Activated B cell treated with CpG ODN at 0.5 μM for 24 hours (primary cell): ENCODE results near the gene PXT1. TPM values are rescaled to one million over a fixed set of nuclear protein-coding genes. Genes with fewer than 3 reads are reported as not detected.
"Not testable (repeated sequence)": the region's sequence is repeated elsewhere in the genome, so short reads cannot be mapped to it uniquely, and the experiment has no call there.

Experiments used
- ATAC-seq: fragments of 200-7000 bp; cut with Tn5 transposase; one replicate; pipeline ENCODE4 v1.10.0; 2021; ENCODE audit warnings: low read depth, mild to moderate bottlenecking, moderate library complexity
- CTCF ChIA-PET: fragments of 350-600 bp; sonication (Branson Sonifier 250); formaldehyde crosslinking; loops from one replicate; lab custom pipeline; 2021; ENCODE audit warnings: antibody characterized with exemption; lab: Charles Lee
- POLR2A ChIA-PET: fragments of 350-600 bp; sonication (Branson Sonifier 250); formaldehyde crosslinking; loops from one replicate; lab custom pipeline; 2021; ENCODE audit warnings: antibody characterized with exemption; lab: Charles Lee
- DNase-seq: peaks from one replicate; pipeline ENCODE4 v3.0.0; 2022
- H3K27ac Mint-ChIP-seq: one replicate; pipeline ENCODE4 v1.8.0; 2020; ENCODE audit warnings: mixed read lengths
- H3K27me3 Mint-ChIP-seq: one replicate; pipeline ENCODE4 v1.8.0; 2021; ENCODE audit warnings: mixed read lengths
- H3K36me3 Mint-ChIP-seq: one replicate; pipeline ENCODE4 v1.8.0; 2021; ENCODE audit warnings: low read depth, mixed read lengths
- H3K4me1 Mint-ChIP-seq: one replicate; pipeline ENCODE4 v1.8.0; 2021; ENCODE audit warnings: mixed read lengths
- H3K4me3 Mint-ChIP-seq: one replicate; pipeline ENCODE4 v1.8.0; 2020; ENCODE audit warnings: mild to moderate bottlenecking, mixed read lengths
- H3K9me3 Mint-ChIP-seq: one replicate; pipeline ENCODE4 v1.8.0; 2020; ENCODE audit warnings: mixed read lengths
- intact Hi-C: fragments of 100-400 bp; cut with micrococcal nuclease; formaldehyde crosslinking; loops from one replicate; pipeline ENCODE4 v1.15.1; 2024
- total RNA-seq: library from RNA; stranded (reverse); gene quantifications from 2 replicates; pipeline ENCODE4 v1.2.3, GENCODE V29; 2022
- TF ChIP-seq, protein P1 (sequence below): fragments of 200-600 bp; IDR thresholded peaks from one replicate; pipeline ENCODE4 v1.8.0; 2022; ENCODE audit warnings: antibody characterized with exemption, mild to moderate bottlenecking

Gene PXT1
- total RNA-seq, 1 donor from 2014 or later, result 0.11 TPM

DNA sequence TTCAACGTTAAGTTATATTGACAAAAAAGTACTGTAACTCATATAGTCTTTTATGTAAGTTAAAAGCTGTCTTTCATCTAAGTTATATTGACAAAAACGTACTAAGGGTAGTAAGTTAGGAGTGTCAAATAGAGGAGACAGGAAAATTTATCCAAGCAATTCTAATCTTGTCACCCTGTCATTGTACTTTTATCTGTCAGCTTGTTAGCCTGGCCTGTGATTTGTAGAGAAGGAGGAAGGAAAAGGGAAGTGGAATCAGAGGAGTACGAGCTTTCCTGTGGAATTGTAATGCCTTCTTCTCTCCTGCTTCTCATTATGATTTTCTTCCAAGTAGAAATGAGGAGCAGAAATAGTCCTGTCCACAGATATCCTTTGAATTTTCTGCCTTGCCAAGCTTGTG is 19.0 kb upstream of the PXT1 start:
- peaks cover 22% of the 10 kb centered on the region for H3K4me1 Mint-ChIP-seq
- H3K27me3 Mint-ChIP-seq, result no peaks in the 10 kb centered on the region
- DNase-seq (no peak), ATAC-seq (no peak)
- ChIA-PET POLR2A (interaction anchor here (0.8 kb wide), 1 partner anchor 147 kb away, joined by 3 read pairs; no protein-coding TSS in a partner anchor), CTCF (interaction anchor here (1.1 kb wide), 1 partner anchor 121 kb away, joined by 3 read pairs; no protein-coding TSS in a partner anchor)
- no peaks in the 10 kb centered on the region for H3K9me3 Mint-ChIP-seq
- intact Hi-C loops, result no loop called here
- no peak overlapping the region for H3K27ac Mint-ChIP-seq
- H3K4me3 Mint-ChIP-seq, result no peak overlapping the region
- TF ChIP-seq, protein P1, sequence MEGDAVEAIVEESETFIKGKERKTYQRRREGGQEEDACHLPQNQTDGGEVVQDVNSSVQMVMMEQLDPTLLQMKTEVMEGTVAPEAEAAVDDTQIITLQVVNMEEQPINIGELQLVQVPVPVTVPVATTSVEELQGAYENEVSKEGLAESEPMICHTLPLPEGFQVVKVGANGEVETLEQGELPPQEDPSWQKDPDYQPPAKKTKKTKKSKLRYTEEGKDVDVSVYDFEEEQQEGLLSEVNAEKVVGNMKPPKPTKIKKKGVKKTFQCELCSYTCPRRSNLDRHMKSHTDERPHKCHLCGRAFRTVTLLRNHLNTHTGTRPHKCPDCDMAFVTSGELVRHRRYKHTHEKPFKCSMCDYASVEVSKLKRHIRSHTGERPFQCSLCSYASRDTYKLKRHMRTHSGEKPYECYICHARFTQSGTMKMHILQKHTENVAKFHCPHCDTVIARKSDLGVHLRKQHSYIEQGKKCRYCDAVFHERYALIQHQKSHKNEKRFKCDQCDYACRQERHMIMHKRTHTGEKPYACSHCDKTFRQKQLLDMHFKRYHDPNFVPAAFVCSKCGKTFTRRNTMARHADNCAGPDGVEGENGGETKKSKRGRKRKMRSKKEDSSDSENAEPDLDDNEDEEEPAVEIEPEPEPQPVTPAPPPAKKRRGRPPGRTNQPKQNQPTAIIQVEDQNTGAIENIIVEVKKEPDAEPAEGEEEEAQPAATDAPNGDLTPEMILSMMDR, result no peak
- peaks cover 22% of the 10 kb centered on the region for H3K36me3 Mint-ChIP-seq

DNA sequence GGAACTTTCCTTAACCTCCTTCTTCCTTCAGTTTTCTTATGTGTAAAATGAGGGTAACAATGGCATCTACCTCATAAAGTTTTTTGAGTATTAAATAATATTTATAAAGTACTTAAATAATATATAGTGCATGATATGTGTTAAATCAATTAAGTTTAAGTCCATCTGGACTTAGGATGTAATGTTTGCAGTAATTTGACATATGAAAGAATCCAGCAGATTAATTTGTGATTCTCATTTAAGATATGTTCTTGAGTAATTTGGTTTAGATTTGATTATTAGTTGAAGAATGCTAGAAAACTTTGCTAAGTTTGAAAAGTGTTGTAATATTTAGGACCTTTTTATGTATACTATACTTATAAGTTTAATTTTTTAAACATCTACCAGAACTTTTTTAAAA is 18.3 kb upstream of the PXT1 start:
- CTCF ChIA-PET, result no interaction called here

DNA sequence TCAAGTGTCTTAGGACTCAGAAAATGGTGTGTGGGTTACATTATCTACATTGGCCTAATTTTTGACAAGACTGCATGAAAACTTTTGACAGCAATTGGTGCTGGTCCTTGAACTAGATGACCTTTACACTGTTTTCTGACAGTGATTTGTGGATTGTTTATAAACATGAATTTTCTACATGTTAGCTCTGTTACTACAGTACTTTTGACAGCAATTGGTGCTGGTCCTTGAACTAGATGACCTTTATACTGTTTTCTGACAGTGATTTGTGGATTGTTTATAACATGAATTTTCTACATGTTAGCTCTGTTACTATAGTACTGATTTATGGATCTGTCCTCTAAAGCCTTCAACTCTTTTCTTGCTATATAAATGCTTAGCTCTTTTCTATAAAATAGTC is 16.8 kb upstream of the PXT1 start:
- CTCF ChIA-PET, result no interaction called here
- no peaks in the 10 kb centered on the region for H3K27me3 Mint-ChIP-seq

More for the DNA sequence above, 18.3 kb upstream of the PXT1 start:
- ATAC-seq (no peak), DNase-seq (no peak)
- Mint-ChIP-seq H3K4me3 (no peak overlapping the region), H3K27ac (no peak overlapping the region), H3K4me1 (peaks cover 24% of the 10 kb centered on the region), H3K36me3 (peaks cover 21% of the 10 kb centered on the region), H3K27me3 (no peaks in the 10 kb centered on the region), H3K9me3 (no peaks in the 10 kb centered on the region)
- intact Hi-C loops, result no loop called here
- POLR2A ChIA-PET, result no interaction called here
- TF ChIP-seq, protein P1, result no peak

DNA sequence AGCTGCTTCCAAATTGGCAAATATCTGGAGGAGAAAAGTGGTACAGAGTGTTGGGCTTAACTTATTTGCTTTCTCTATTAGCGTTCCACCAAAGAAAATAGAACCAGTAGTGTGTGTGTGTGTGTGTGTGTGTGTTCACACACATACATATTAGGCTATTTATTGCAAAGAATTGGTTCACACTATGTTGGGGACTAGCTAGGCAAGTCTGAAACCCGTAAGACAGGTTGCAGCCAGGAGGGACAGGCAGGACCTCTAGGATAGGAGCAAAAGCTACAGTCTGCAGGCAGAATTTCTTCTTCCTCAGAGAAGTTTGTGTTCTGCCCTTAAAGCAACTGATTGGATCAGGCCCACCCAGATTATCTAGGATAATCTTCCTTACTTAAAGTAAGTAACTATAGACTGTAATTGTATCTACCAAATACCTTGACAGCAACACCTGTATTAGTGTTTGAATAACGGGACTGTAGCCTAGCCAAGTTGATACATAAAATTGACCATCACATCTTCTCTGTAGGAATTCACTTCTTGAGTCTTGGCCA is 12.9 kb upstream of the PXT1 start:
- TF ChIP-seq, protein P1, result no peak
- DNase-seq (no peak), ATAC-seq (no peak)
- Mint-ChIP-seq H3K27ac (no peak overlapping the region), H3K27me3 (no peaks in the 10 kb centered on the region), H3K4me1 (peaks cover 17% of the 10 kb centered on the region), H3K4me3 (no peak overlapping the region), H3K9me3 (no peaks in the 10 kb centered on the region), H3K36me3 (peaks cover 35% of the 10 kb centered on the region)
- POLR2A ChIA-PET, result interaction anchor here (0.7 to 1.2 kb wide), 2 partner anchors 11 to 12 kb away, joined by 3 to 10 read pairs; partner anchors contain the start of gene KCTD20
- CTCF ChIA-PET, result no interaction called here
- intact Hi-C loops, result no loop called here

More for the DNA sequence above, 16.8 kb upstream of the PXT1 start:
- DNase-seq, result no peak
- POLR2A ChIA-PET, result no interaction called here
- Mint-ChIP-seq H3K36me3 (peaks cover 25% of the 10 kb centered on the region), H3K4me3 (no peak overlapping the region), H3K9me3 (no peaks in the 10 kb centered on the region), H3K4me1 (peaks cover 28% of the 10 kb centered on the region), H3K27ac (no peak overlapping the region)
- intact Hi-C loops, result no loop called here
- TF ChIP-seq, protein P1, result no peak
- ATAC-seq, result no peak

DNA sequence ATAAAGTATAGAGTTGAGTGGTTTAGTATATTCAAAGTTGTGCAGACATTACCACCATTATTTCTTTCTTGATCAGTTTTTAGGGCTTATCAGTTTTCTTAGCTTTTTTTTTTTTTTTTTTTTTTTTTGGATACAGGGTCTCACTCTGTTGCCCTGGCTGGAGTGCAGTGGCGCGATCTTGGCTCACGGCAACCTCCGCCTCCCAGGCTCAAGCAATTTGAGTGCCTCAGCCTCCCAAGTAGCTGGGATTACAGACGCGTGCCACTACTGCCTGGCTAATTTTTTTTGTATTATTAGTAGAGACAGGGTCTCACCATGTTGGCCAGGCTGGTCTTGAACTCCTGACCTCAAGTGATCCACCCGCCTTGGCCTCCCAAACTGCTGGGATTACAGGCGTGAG is 10.2 kb upstream of the PXT1 start:
- H3K27ac Mint-ChIP-seq, DNase-seq, ATAC-seq, intact Hi-C loops, H3K4me3 Mint-ChIP-seq, H3K9me3 Mint-ChIP-seq, CTCF ChIA-PET, H3K27me3 Mint-ChIP-seq: not testable (repeated sequence)
- Mint-ChIP-seq H3K36me3 (peaks cover 44% of the 10 kb centered on the region), H3K4me1 (peaks cover 21% of the 10 kb centered on the region)
- POLR2A ChIA-PET, result interaction anchor here (0.7 kb wide), 1 partner anchor 11 kb away, joined by 4 read pairs; no protein-coding TSS in a partner anchor

DNA sequence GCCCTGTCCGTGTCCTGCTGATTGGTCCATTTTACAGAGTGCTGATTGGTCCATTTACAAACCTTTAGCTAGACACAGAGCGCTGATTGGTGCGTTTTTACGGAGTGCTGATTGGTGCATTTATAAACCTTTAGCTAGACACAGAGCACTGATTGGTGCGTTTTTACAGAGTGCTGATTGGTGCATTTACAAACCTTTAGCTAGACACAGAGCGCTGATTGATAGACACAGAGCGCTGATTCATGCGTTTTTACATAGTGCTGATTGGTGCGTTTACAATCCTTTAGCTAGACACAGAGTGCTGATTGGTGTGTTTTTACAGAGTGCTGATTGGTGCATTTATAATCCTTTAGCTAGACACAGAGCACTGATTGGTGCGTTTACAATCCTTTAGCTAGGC is 6.5 kb upstream of the PXT1 start:
- intact Hi-C loops, DNase-seq, POLR2A ChIA-PET, ATAC-seq, H3K4me3 Mint-ChIP-seq, H3K9me3 Mint-ChIP-seq, H3K27me3 Mint-ChIP-seq, CTCF ChIA-PET, H3K27ac Mint-ChIP-seq: not testable (repeated sequence)
- Mint-ChIP-seq H3K36me3 (peaks cover 38% of the 10 kb centered on the region), H3K4me1 (peaks cover 34% of the 10 kb centered on the region)
